ENCODE data around the gene DDAH1.

GRCh38 chr1:85319491-85319890 is 145.5 kb downstream of the DDAH1 start:
- TF ChIP-seq CTCF (conservative IDR thresholded peaks at IDR 0.05; ENCODE audit: low read depth, low read length) (no peak), USF2 (IDR thresholded peaks at IDR 0.05; ENCODE audit: low read depth, low read length) (no peak), MAZ (IDR thresholded peaks at IDR 0.05; ENCODE audit: borderline replicate concordance, low read depth, low read length) (no peak), POLR2A (IDR thresholded peaks at IDR 0.05; ENCODE audit: low read depth, low read length) (no peak), SMC3 (IDR thresholded peaks at IDR 0.05; ENCODE audit: low read depth, low read length) (no peak), CEBPB (IDR thresholded peaks at IDR 0.05; ENCODE audit: low read depth, low read length) (no peak), RFX5 (IDR thresholded peaks at IDR 0.05; ENCODE audit: low read depth, low read length) (no peak), FOS (IDR thresholded peaks at IDR 0.05; ENCODE audit: low read depth, low read length) (no peak), RAD21 (IDR thresholded peaks at IDR 0.05; ENCODE audit: low read length) (no peak), CHD1 (IDR thresholded peaks at IDR 0.05; ENCODE audit: low read depth, low read length) (no peak), RCOR1 (IDR thresholded peaks at IDR 0.05; ENCODE audit: insufficient replicate concordance, low read length) (no peak)
- TF ChIP-seq, protein P1, sequence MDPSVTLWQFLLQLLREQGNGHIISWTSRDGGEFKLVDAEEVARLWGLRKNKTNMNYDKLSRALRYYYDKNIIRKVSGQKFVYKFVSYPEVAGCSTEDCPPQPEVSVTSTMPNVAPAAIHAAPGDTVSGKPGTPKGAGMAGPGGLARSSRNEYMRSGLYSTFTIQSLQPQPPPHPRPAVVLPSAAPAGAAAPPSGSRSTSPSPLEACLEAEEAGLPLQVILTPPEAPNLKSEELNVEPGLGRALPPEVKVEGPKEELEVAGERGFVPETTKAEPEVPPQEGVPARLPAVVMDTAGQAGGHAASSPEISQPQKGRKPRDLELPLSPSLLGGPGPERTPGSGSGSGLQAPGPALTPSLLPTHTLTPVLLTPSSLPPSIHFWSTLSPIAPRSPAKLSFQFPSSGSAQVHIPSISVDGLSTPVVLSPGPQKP (IDR thresholded peaks at IDR 0.05; ENCODE audit: borderline replicate concordance, low read depth, low read length) = no peak
